Astrocyte of the hippocampus (primary cell): ENCODE results near the gene TNKS1BP1.
"Not testable (repeated sequence)": the region's sequence is repeated elsewhere in the genome, so short reads cannot be mapped to it uniquely, and the experiment has no call there.

ENCODE experiments used
- DNase-seq: peaks from one replicate; pipeline ENCODE4 v3.0.0; 2011; ENCODE audit warnings: low read depth, low spot score

TNKS1BP1 gene

GRCh38 chr11:57324886-57325734 lies at the start of gene TNKS1BP1:
TNKS1BP1 (minus strand) TSS chr11:57324952; CDS start chr11:57321885, 3,067 bp downstream.
- peak; percentile 98 for DNase-seq

- DNase-seq, result no peak
Observed at GRCh38 chr11:57373146-57373545, 48.4 kb upstream of the TNKS1BP1 start.

- DNase-seq, result no peak
Observed at GRCh38 chr11:57370941-57371340, 46.2 kb upstream of the TNKS1BP1 start.

- no peak for DNase-seq
Observed at GRCh38 chr11:57370251-57370650, 45.5 kb upstream of the TNKS1BP1 start.

GRCh38 chr11:57368845-57369232 lies 44.1 kb upstream of the TNKS1BP1 start:
- DNase-seq, result no peak

GRCh38 chr11:57368106-57368844 lies 43.5 kb upstream of the TNKS1BP1 start:
- DNase-seq, result no peak

- DNase-seq, result no peak
Observed at GRCh38 chr11:57364851-57365660, 40.3 kb upstream of the TNKS1BP1 start.

GRCh38 chr11:57363131-57364080 lies 38.7 kb upstream of the TNKS1BP1 start:
- DNase-seq, result no peak

GRCh38 chr11:57361926-57362325 lies 37.2 kb upstream of the TNKS1BP1 start:
- DNase-seq, result no peak

- not testable (repeated sequence) for DNase-seq
Observed at GRCh38 chr11:57361420-57361819, 36.7 kb upstream of the TNKS1BP1 start.

GRCh38 chr11:57360991-57361390 lies 36.2 kb upstream of the TNKS1BP1 start:
- no peak for DNase-seq

- DNase-seq, result peak; percentile 16
Observed at GRCh38 chr11:57359896-57360690, 35.3 kb upstream of the TNKS1BP1 start.

- DNase-seq, result no peak
Observed at GRCh38 chr11:57359396-57359795, 34.6 kb upstream of the TNKS1BP1 start.

- DNase-seq, result no peak
Observed at GRCh38 chr11:57358991-57359390, 34.2 kb upstream of the TNKS1BP1 start.

GRCh38 chr11:57358543-57358961 lies 33.8 kb upstream of the TNKS1BP1 start:
- DNase-seq, result no peak

GRCh38 chr11:57357856-57358255 lies 33.1 kb upstream of the TNKS1BP1 start:
- DNase-seq, result no peak

GRCh38 chr11:57357310-57357709 lies 32.6 kb upstream of the TNKS1BP1 start:
- DNase-seq, result no peak

GRCh38 chr11:57356268-57356667 lies 31.5 kb upstream of the TNKS1BP1 start:
- no peak for DNase-seq

- DNase-seq, result no peak
Observed at GRCh38 chr11:57354699-57355098, 29.9 kb upstream of the TNKS1BP1 start.

- DNase-seq, result no peak
Observed at GRCh38 chr11:57353852-57354251, 29.1 kb upstream of the TNKS1BP1 start.
